CD4-positive, alpha-beta T cell treated with Interleukin-1 beta for 1 hour (primary cell): ENCODE data around the gene WLS.

Experiments used
- DNase-seq, 2 donors: peaks; one replicate each; pipeline ENCODE4 v3.0.0-alpha.2; 2020 to 2022

Gene WLS

GRCh38 chr1:68078647-68079046, 153.7 kb downstream of the WLS start:
- DNase-seq: no peak
